HG03439 (cell line): ENCODE data around the gene SIK2.

Experiments
- ATAC-seq: cut with Tn5 transposase; IDR thresholded peaks from one replicate; pipeline ENCODE4 v1.9.1; 2021; ENCODE audit warnings: mild to moderate bottlenecking, moderate library complexity; ENCODE audit not compliant: unreplicated experiment

SIK2 gene

GRCh38 chr11:111727431-111727830 is 125.2 kb downstream of the SIK2 start:
- no peak for ATAC-seq

DNA sequence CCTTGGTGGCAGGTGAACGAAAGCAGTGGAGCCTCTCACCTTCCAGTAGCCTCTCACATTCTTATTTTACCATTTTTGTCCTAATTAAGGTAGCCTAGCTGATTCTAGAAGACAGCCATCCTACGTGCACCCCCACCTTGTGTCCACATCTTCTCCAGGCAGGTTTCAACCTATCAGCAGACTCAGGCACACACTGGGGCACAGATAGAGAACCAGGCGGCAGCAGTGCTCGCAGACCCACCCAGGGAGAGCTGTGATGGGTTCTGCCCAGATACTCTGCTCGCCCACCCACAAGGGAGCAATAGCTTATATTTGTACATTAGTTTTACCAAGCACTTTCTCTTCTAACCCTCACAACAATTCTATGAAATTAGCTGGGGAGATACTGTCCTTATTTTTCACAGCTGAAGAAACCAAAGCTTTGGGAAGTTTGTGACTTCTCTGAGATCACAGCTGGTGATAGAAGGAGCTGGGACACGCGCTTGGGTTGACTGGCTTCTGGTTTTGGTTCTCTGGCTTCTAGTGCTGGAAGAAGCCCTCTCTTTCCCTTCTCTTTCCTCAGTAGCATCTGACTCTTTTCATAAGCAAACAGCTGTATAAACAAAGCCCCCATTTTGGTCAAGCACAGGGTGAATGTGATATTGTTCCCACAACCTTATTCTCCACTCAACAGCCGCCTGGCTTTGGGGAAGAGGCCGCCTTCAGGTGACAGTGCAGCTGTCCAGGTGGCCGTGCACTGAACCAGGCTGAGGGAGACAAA is 127.0 kb downstream of the SIK2 start:
- ATAC-seq: no peak

GRCh38 chr11:111729831-111730311 is 127.6 kb downstream of the SIK2 start:
- ATAC-seq: no peak

- ATAC-seq: no peak
Measured at GRCh38 chr11:111730871-111731591, 128.8 kb downstream of the SIK2 start.

- no peak for ATAC-seq
Measured at GRCh38 chr11:111731821-111732220, 129.6 kb downstream of the SIK2 start.

- no peak for ATAC-seq
Measured at GRCh38 chr11:111733016-111733415, 130.8 kb downstream of the SIK2 start.

DNA sequence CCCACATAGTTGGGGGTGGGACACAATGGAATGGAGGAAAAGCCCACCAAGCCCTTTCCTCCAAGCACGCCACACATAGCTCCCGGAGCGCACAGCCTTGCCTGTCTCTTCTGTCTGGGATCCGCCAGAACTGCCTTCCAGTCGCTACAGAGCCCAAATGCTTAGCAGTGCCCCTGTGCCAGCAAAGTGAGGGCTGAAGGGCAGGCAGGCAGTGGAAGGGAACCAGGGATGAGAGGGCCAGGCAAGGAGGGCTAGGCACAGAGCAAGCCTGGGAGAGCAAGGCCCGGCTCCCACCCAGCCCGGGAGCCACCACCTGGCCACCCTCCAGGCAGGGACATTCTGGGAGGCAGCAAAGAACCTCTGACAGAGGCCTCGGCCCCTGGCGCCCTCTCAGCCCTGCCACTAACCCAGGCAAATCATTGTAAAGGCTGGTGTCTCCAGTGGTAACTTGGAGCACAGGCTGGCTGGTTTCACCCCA is 131.4 kb downstream of the SIK2 start:
- no peak for ATAC-seq

DNA sequence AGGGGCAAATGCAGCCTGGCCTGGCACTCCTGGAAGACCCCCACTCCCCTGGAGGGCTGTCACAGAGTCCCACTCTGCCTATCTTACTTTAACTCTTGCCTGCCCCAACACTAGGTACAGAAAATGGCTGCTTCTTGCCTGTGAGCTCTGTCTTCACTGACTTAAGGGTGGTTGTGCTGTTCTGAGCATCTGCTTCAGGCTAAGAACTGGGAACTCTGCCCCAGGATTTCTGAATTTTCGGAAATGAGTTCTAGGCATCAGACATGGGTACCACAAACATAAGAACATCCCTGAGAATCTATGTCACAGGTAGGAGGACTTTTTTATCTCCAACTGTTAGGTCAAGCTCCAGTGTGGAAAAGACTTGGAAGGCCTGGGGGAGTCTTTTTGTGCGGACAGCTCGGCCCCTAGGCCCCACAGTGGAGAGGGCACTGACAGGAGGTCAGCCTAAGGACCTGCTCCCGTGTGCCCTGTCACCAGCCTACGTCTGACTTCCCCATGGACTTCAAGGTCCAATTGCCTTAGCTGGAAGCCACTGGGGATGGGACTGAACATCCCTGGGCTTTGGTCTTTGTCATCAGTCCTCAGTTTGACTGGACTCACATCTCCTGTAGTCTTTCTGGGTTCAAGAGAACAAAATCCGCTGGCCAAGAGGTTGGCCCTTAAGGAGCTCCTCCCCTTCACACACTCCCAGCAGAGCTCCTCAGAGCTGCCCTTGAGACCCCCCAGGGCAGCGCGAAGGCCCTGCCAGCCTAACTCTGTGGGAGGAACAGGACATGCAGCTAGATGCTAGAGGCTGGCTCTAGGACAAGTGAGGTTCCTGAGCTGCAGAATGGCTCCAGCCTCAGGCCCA is 132.1 kb downstream of the SIK2 start:
- no peak for ATAC-seq

GRCh38 chr11:111734954-111735261 is 132.7 kb downstream of the SIK2 start:
- no peak for ATAC-seq

- no peak for ATAC-seq
Measured at GRCh38 chr11:111735262-111736116, 133.2 kb downstream of the SIK2 start.

DNA sequence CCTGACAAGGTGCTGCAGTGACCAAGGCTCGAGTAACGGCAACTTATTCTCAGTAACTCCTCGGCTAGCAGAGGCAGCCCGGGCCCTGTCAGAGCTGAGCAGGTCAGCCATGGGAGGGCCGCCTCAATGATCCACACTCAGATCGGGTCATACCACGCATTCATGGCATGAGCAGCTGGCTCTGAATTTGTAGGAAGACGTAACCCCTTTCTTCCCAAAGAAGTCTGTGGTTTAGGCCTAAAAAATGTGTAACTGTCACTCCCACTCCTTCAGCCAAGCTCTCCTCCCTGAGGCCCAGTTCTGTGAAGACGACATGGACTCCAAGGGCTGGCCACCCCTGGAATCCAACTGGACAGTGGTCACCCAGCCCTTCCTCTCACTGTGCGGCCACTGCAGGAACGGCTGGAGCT is 133.9 kb downstream of the SIK2 start:
- ATAC-seq: no peak

DNA sequence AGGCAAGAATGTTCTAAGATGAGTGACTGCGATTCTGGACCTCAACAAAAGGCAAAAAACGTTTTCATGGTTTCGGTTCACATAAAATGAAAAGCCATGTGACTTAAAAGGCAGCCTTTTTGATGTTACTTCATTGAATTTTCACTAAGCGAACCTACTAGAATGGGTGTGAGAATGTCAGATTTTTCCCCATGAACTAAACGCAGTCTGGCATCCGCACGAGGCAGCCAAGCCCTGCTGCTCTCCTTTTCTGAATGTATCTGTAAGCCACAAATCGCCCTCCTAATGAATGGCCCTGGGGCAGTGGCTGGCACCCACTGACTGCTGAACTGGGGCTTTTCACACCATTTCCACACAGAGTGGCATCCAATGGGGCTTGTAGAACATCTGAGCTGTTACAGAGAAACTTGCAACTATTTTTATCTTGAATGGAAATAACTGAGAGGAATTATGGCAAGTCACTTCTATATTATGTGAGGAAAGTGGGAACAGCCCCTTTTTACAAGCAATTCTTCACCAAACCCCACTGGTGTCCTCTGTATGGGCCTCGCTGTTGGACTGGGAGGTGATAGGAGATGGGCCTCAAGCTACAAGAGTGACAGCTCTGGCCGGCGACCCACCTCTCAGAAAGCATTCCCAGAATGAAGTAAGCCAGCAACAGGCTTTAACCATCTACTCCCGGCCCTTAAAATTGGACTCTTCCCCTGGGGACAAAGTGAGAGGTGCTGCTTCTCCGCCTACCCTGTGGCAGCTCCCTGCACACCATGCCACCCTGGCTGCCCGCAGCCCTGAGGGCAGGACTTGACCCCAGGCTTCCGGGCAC is 134.6 kb downstream of the SIK2 start:
- no peak for ATAC-seq

DNA sequence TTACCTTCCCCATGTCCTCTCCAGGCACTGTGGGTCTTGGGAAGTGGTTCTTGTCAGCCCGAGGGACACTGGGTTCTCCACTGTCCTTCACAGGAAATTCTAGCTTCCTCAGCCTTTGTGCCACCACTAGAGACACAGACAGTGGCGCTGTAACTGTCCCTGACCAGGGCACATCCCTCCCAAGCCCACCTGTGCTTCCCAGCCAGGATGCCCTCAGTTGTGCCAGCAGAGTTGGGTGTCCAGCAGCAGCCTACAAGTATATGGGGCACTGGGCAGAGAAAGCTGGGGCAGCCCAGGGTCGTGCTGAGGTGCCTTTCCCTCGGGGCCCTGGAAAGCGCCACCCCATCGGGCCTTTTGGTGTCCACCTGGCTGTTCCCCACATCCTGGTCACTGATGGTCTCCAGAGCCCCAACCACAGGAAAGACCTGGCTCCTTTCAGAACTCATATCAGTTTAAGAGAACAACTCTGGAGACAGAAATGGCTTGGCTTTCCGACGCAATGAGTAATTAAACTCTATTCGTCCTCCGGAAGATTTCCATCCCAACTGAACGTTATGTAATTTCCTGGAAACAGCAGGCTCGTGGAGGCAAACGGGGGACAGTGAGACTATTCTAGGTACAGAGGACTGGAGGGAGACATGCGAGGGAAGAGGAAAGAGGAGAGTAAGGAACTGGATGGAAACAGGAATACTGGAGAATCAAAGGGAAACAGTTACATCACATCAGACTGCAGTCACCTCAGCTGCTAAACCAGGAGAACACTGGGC is 135.4 kb downstream of the SIK2 start:
- no peak for ATAC-seq

DNA sequence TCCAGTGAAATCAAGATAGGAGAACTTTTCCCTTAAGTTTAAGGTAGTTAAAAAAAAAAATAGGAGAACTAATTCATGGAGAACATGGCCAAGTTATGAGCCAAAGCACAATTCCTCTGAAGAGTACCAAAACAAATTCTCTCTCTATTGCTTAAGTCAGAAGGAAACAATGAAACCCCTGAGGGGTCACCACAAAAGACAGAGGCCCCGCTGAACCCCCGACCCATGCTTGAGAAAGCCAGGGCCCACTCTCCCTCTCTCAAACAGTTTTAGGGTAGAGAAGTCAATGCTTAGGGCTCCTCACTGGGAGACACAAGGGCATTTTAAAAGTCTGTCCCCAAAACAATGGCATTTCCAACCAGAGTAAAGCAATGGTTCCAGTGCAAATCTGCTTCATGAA is 137.1 kb downstream of the SIK2 start:
- no peak for ATAC-seq

DNA sequence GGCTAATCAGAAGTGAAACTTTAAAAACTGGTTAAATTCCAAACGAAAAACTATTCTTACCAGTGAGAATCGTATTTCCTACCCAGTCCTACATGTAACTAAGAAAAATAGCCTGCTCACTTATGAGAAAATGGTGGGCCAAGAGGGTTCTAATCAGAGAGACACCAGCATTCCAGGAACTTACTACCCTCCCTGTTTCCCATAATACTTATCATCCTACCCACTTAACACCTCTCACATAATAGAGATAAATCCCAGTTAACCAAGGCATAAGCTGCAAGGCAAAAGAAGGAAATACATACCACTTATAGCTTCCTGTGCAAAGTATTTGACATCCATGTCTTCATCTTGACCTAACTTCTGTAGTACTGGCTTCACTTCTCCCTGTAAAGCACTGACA is 139.5 kb downstream of the SIK2 start:
- ATAC-seq: no peak

GRCh38 chr11:111743700-111744099 is 141.5 kb downstream of the SIK2 start:
- ATAC-seq: no peak

- ATAC-seq: no peak
Measured at GRCh38 chr11:111745719-111746504, 143.7 kb downstream of the SIK2 start.
